ENCODE measurements around the gene ASTN2. TPM values are rescaled to one million over a fixed set of nuclear protein-coding genes. Genes with fewer than 3 reads are reported as not detected.

Gene ASTN2
- total RNA-seq, 1 experiment from 2014 or later = 4.8 TPM

- no peak for TF ChIP-seq TCF7L2 (IDR thresholded peaks at IDR 0.05; ENCODE audit: borderline replicate concordance, extremely low read depth, insufficient read depth, insufficient read length)
Measured at GRCh38 chr9:116737152-116737546, 677.7 kb downstream of the ASTN2 start (continued).

- ChIA-PET POLR2A (no interaction called here), RAD21 (ENCODE audit: low non-redundant PET in 1 of 2, low total read pairs in 2 of 2, uncharacterized antibody in 2 of 2, unreplicated experiment in 2 of 2) (interaction anchor here (0.7 to 1.5 kb wide), 3 partner anchors 123 to 1660 kb away, joined by 3 to 17 read pairs (median 5); no protein-coding TSS in a partner anchor), CTCF (interaction anchor here (0.9 to 4.2 kb wide), 2 partner anchors 85 to 124 kb away, joined by 3 to 70 read pairs; no protein-coding TSS in a partner anchor)
- Histone ChIP-seq H3K9ac (ENCODE audit: low read length) (no peak overlapping the region), H3K4me1 (ENCODE audit: control insufficient read depth in 1 of 2, insufficient read depth in 2 of 2, low read length in 2 of 2) (no peaks in the 10 kb centered on the region), H4K20me1 (ENCODE audit: insufficient read depth) (no peaks in the 10 kb centered on the region), H3K27me3 (ENCODE audit: insufficient read depth, low read length) (peaks cover 20% of the 10 kb centered on the region), H3K4me3 (replicated peaks in 1 of 2; ENCODE audit: low read depth in 1 of 2, low read length in 2 of 2) (no peak overlapping the region), H2AFZ (ENCODE audit: low read depth, low read length, poor library complexity, severe bottlenecking) (no peak overlapping the region), H3K36me3 (ENCODE audit: control insufficient read depth in 1 of 2, insufficient read depth in 2 of 2, low read length in 2 of 2) (no peaks in the 10 kb centered on the region), H3K79me2 (ENCODE audit: insufficient read depth, low read length) (no peaks in the 10 kb centered on the region), H3K9me2 (ENCODE audit: insufficient read depth) (no peaks in the 10 kb centered on the region), H3K4me2 (ENCODE audit: low read length) (0 out of 2 replicates have a peak overlapping the region, but pooled peaks have one; percentile 19), H3K9me3 (ENCODE audit: control insufficient read depth in 1 of 2, insufficient read depth in 1 of 2, low read depth in 1 of 2, low read length in 2 of 2) (no peaks in the 10 kb centered on the region), H3K27ac (ENCODE audit: low read depth, low read length) (no peak overlapping the region)
- intact Hi-C loops (cut with micrococcal nuclease) = loop anchor here (1.0 to 10.0 kb wide), 2 partner anchors 124 to 678 kb away; partner anchors contain the start of gene ASTN2
- BruUV-seq (replicated peaks) = no TSS peak
- ATAC-seq (no peak; the same call in 1 of the 2 replicates), DNase-seq (ENCODE audit: low read depth, low spot score) (no peak)
- no peak for TF ChIP-seq CEBPB (IDR thresholded peaks at IDR 0.05; ENCODE audit: low read depth)
- TF ChIP-seq MAX (IDR thresholded peaks at IDR 0.05) = no peak
- TF ChIP-seq JUND (IDR thresholded peaks at IDR 0.05) = no peak
- TF ChIP-seq ELF1 (IDR thresholded peaks at IDR 0.05; ENCODE audit: borderline replicate concordance, low read depth) = no peak
- TF ChIP-seq FOSL1 (IDR thresholded peaks at IDR 0.05; ENCODE audit: low read depth) = no peak
- no peak for TF ChIP-seq ZFX (IDR thresholded peaks at IDR 0.05)
- no peak for TF ChIP-seq TCF7L2 (IDR thresholded peaks at IDR 0.05; ENCODE audit: borderline replicate concordance, extremely low read depth, insufficient read depth, insufficient read length)
- TF ChIP-seq REST (IDR thresholded peaks at IDR 0.05; ENCODE audit: low read depth) = no peak
- no peak for TF ChIP-seq ATF3 (IDR thresholded peaks at IDR 0.05)
- TF ChIP-seq ZNF274 (IDR thresholded peaks at IDR 0.05; ENCODE audit: low read depth, low read length) = no peak
Measured at GRCh38 chr9:116736399-116737151, 678.3 kb downstream of the ASTN2 start.
